ENCODE data around the gene RPP25. TPM values are rescaled to one million over a fixed set of nuclear protein-coding genes. Genes with fewer than 3 reads are reported as not detected.
A peak's percentile ranks its signal among the peaks of the same experiment; 100 is the strongest.

The RPP25 gene
- total and polyA plus RNA-seq, 2 of the 13 experiments (the other 11 are each of a cell fraction or from before 2014, with no cell fraction given) = 0.05 to 0.11 TPM

GRCh38 chr15:74956648-74957475 lies at the start of gene RPP25 (continued):
- no peak for TF ChIP-seq MLX (CRISPR knock-in tag; IDR thresholded peaks at IDR 0.05)
- TF ChIP-seq CEBPG (CRISPR knock-in tag; IDR thresholded peaks at IDR 0.05) = no peak
- no peak for TF ChIP-seq RBM39 (IDR thresholded peaks at IDR 0.05; ENCODE audit: low read depth, low read length, poor library complexity, severe bottlenecking)
- TF ChIP-seq ZNF225 (CRISPR knock-in tag; IDR thresholded peaks at IDR 0.05) = no peak
- TF ChIP-seq EHMT2 (IDR thresholded peaks at IDR 0.05; ENCODE audit: borderline replicate concordance, low read depth, low read length) = no peak
- no peak for TF ChIP-seq ZBTB46 (CRISPR knock-in tag; IDR thresholded peaks at IDR 0.05; ENCODE audit: borderline replicate concordance)
- 0 out of 2 replicates have a peak, but pooled peaks have one; percentile 30 for TF ChIP-seq ZSCAN29 (CRISPR knock-in tag; conservative IDR thresholded peaks at IDR 0.05)
- no peak for TF ChIP-seq ZNF607 (CRISPR knock-in tag; IDR thresholded peaks at IDR 0.05; ENCODE audit: borderline replicate concordance)
- 0 out of 2 replicates have a peak, but pooled peaks have one; percentile 30 for TF ChIP-seq ZNF446 (CRISPR knock-in tag; IDR thresholded peaks at IDR 0.05)
- no peak for TF ChIP-seq JUND (CRISPR knock-in tag; IDR thresholded peaks at IDR 0.05)
- TF ChIP-seq SMARCE1 (IDR thresholded peaks at IDR 0.05; ENCODE audit: borderline replicate concordance) = no peak
- TF ChIP-seq THAP9 (CRISPR knock-in tag; IDR thresholded peaks at IDR 0.05; ENCODE audit: borderline replicate concordance) = 0 out of 2 replicates have a peak, but pooled peaks have one; percentile 64
- no peak for TF ChIP-seq TBP (CRISPR knock-in tag; IDR thresholded peaks at IDR 0.05)
- TF ChIP-seq ZNF629 (CRISPR knock-in tag; conservative IDR thresholded peaks at IDR 0.05) = no peak
- TF ChIP-seq KDM3A (CRISPR knock-in tag; IDR thresholded peaks at IDR 0.05; ENCODE audit: low read depth) = no peak
- no peak for TF ChIP-seq IRX3 (CRISPR knock-in tag; IDR thresholded peaks at IDR 0.05; ENCODE audit: borderline replicate concordance, low read depth)
- TF ChIP-seq AKNA (CRISPR knock-in tag; IDR thresholded peaks at IDR 0.05; ENCODE audit: borderline replicate concordance) = no peak
- no peak for TF ChIP-seq ETV6 (CRISPR knock-in tag; conservative IDR thresholded peaks at IDR 0.05)
- no peak for TF ChIP-seq ZNF891 (CRISPR knock-in tag; IDR thresholded peaks at IDR 0.05)
- no peak for TF ChIP-seq NR1H2 (CRISPR knock-in tag; IDR thresholded peaks at IDR 0.05; ENCODE audit: borderline replicate concordance, low read depth)

All from HepG2 (cell line).